Upper lobe of left lung (tissue), 6 donors: ENCODE data around the gene DSE. TPM values are rescaled to one million over a fixed set of nuclear protein-coding genes. Genes with fewer than 3 reads are reported as not detected.
A peak's percentile ranks its signal among the peaks of the same experiment; 100 is the strongest.

Experiments
- ATAC-seq, 2 donors: fragments of 200-7000 bp; cut with Tn5 transposase; one replicate each; pipeline ENCODE4 v1.9.1; 2022; ENCODE audit warnings: mild to moderate bottlenecking in 2 of 2, moderate library complexity in 2 of 2; ENCODE audit not compliant: low FRiP score in 2 of 2
- DNase-seq, 2 donors: peaks; one replicate each; pipeline ENCODE4 v3.0.0-alpha.2; 2019 to 2020
- H3K27ac ChIP-seq, 4 donors: fragments of 200-600 bp; sonication (generic); one replicate each; pipeline ENCODE4 v1.5.1; 2016 to 2019
- H3K27me3 ChIP-seq, 4 donors: fragments of 200-600 bp; sonication (generic); one replicate each; pipeline ENCODE4 v1.5.1; 2017 to 2019
- H3K36me3 ChIP-seq, 4 donors: fragments of 200-600 bp; sonication (generic); one replicate each; pipeline ENCODE4 v1.5.1; 2016 to 2019
- H3K4me1 ChIP-seq, 4 donors: fragments of 200-600 bp; sonication (generic); one replicate each; pipeline ENCODE4 v1.5.1; 2018 to 2019
- H3K4me3 ChIP-seq, 4 donors: fragments of 200-600 bp; sonication (generic); one replicate each; pipeline ENCODE4 v1.5.1; 2017 to 2019; ENCODE audit warnings: mild to moderate bottlenecking in 2 of 4, moderate library complexity in 1 of 4
- H3K9me3 ChIP-seq, 4 donors: fragments of 200-600 bp; sonication (generic); one replicate each; pipeline ENCODE4 v1.5.1; 2018 to 2019
- EP300 ChIP-seq, 4 donors: sonication (generic); formaldehyde crosslinking; IDR thresholded peaks; one replicate each; pipeline ENCODE4 v1.5.1; 2017; ENCODE audit warnings: antibody characterized with exemption in 4 of 4, control low read depth in 2 of 4
- POLR2A ChIP-seq, 4 donors: fragments of 450-650 bp; IDR thresholded peaks; one replicate each; pipeline ENCODE4 v1.5.1; 2016 to 2017; ENCODE audit warnings: antibody characterized with exemption in 4 of 4, mild to moderate bottlenecking in 2 of 4
- POLR2AphosphoS5 ChIP-seq, 2 donors: sonication (generic); formaldehyde crosslinking; IDR thresholded peaks; one replicate each; pipeline ENCODE4 v1.5.1; 2017; ENCODE audit warnings: antibody characterized with exemption in 2 of 2
- WGBS, 2 donors: methylation state at CpG; one replicate each; pipeline ENCODE4 v1.1.5; 2017 to 2018; 5-methylcytosine and 5-hydroxymethylcytosine counted together
- total RNA-seq, 6 donors: library from RNA; depleted of rRNA in 4 of 6; stranded (reverse); fragments of >200 nt in 4 of 6; gene quantifications; one replicate each; pipeline versions ENCODE4 v1.1.0 to v1.2.1, GENCODE V29; 2016 to 2021
- TF ChIP-seq, protein P1 (sequence below), 6 experiments: fragments of 450-650 bp in 4 of 6; fragments of 200-600 bp in 2 of 6; sonication (generic) in 2 of 6; IDR thresholded peaks; one replicate each; pipeline ENCODE4 v1.5.1; 2016 to 2019; ENCODE audit warnings: antibody characterized with exemption in 6 of 6
- donor health status: DM: no; HTN: no; CAD: no; lungs with moderate emphysema.
- donor health status: DM: no; HTN: yes; CAD: no; lungs with severe emphysema.

The DSE gene
- total RNA-seq, 6 donors from 2014 or later, result 20.1 to 68.1 (median 40.6) TPM

DNA sequence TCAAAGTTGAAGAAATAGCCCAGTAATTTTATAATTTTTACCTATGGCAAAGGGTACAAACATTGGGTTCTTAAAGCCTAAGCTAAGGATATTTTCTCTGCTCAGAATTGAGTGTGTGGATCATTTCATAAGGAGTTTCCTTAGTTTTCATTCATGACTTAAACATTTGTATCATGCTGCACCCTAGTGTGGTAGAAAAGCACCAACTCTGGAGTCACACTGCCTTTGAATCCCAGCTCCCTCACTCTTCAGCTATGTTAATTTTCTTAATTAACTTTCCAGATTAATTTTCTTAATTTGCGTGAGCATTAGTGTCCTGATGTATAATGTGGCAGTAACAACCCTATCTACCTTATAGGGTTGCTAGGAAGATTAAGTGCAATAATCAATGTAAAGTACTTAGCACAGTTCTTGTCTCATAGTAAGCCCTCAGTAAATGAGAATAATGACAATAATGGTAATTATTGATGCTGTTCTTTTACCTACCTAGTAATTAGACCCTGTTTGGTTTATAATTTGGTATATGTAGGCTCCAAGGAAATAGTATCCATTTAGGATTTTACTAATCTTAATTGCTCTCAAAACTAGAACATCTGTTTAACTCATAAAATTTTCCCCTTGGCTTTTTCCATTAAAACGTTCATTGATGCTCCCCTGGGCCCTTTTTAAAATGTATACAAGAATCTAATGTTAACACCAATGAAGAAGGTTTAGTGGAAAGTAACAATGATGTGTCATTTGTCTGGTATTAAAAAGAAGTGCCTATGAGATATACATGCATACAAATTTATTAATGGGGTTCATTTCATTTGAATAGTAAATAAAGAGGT is 31.6 kb downstream of the DSE start:
- Histone ChIP-seq H3K27ac (no peak overlapping the region), H3K36me3 (peaks cover 0 to 5% (median 0%) of the 10 kb centered on the region in 4 donors), H3K4me3 (no peak overlapping the region), H3K9me3 (no peaks in the 10 kb centered on the region), H3K27me3 (no peaks in the 10 kb centered on the region), H3K4me1 (peaks cover 4 to 19% (median 7%) of the 10 kb centered on the region in 4 donors)
- TF ChIP-seq POLR2AphosphoS5 (IDR thresholded peaks at IDR 0.05), result no peak
- TF ChIP-seq EP300 (IDR thresholded peaks at IDR 0.05), result no peak
- no peak for TF ChIP-seq POLR2A (IDR thresholded peaks at IDR 0.05)
- TF ChIP-seq, protein P1, sequence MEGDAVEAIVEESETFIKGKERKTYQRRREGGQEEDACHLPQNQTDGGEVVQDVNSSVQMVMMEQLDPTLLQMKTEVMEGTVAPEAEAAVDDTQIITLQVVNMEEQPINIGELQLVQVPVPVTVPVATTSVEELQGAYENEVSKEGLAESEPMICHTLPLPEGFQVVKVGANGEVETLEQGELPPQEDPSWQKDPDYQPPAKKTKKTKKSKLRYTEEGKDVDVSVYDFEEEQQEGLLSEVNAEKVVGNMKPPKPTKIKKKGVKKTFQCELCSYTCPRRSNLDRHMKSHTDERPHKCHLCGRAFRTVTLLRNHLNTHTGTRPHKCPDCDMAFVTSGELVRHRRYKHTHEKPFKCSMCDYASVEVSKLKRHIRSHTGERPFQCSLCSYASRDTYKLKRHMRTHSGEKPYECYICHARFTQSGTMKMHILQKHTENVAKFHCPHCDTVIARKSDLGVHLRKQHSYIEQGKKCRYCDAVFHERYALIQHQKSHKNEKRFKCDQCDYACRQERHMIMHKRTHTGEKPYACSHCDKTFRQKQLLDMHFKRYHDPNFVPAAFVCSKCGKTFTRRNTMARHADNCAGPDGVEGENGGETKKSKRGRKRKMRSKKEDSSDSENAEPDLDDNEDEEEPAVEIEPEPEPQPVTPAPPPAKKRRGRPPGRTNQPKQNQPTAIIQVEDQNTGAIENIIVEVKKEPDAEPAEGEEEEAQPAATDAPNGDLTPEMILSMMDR (IDR thresholded peaks at IDR 0.05), result no peak
- DNase-seq (no peak), ATAC-seq (no peak)
- 85 to 89% methylated on average over 2 of the region's 2 CpGs for WGBS, 2 donors

- H3K4me1 ChIP-seq, result peaks cover 4 to 15% (median 5%) of the 10 kb centered on the region in 4 donors
- no peak for ATAC-seq
- TF ChIP-seq POLR2A (IDR thresholded peaks at IDR 0.05), result no peak
- TF ChIP-seq POLR2AphosphoS5 (IDR thresholded peaks at IDR 0.05), result no peak
- TF ChIP-seq, protein P1 (IDR thresholded peaks at IDR 0.05), result no peak
- TF ChIP-seq EP300 (IDR thresholded peaks at IDR 0.05), result no peak
- H3K27me3 ChIP-seq, result no peaks in the 10 kb centered on the region
- DNase-seq, result no peak
- no peak overlapping the region for H3K4me3 ChIP-seq
- H3K36me3 ChIP-seq, result peaks cover 0 to 5% (median 0%) of the 10 kb centered on the region in 4 donors
- 59 to 79% methylated on average over 1 of the region's 1 CpG for WGBS, 2 donors
- H3K9me3 ChIP-seq, result no peaks in the 10 kb centered on the region
- H3K27ac ChIP-seq, result no peak overlapping the region
These were observed 32.5 kb downstream of the DSE start for GRCh38 chr6:116403205-116403604.

DNA sequence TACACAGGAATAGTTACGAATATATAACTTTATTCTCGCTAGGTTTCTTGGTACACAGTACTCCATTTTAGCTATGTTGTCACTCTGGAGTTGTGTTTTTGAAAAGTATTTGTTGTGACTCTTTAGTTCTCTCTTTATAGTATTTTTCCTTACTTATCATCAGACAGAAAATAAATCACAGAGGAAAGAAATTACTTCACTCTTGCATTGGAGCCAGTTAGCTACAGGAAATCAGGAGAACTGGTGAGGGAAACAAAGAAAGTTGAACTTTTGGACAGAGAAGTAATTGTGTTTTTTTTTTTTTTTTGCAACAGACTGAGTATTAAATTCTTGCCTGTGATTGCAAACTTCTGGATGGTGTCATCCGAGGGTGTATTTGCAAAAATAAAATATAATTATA is 33.9 kb downstream of the DSE start:
- Histone ChIP-seq H3K4me3 (no peak overlapping the region), H3K27ac (no peak overlapping the region), H3K9me3 (no peaks in the 10 kb centered on the region), H3K27me3 (no peaks in the 10 kb centered on the region), H3K4me1 (peaks cover 0 to 7% (median 0%) of the 10 kb centered on the region in 4 donors), H3K36me3 (no peaks in the 10 kb centered on the region)
- WGBS, 2 donors, result 75 to 82% methylated on average over 3 of the region's 3 CpGs
- ATAC-seq (peak in 1 of 2 donors; percentile 30), DNase-seq (no peak)
- TF ChIP-seq POLR2A (IDR thresholded peaks at IDR 0.05), result no peak
- TF ChIP-seq, protein P1 (IDR thresholded peaks at IDR 0.05), result no peak
- TF ChIP-seq EP300 (IDR thresholded peaks at IDR 0.05), result no peak
- no peak for TF ChIP-seq POLR2AphosphoS5 (IDR thresholded peaks at IDR 0.05)

DNA sequence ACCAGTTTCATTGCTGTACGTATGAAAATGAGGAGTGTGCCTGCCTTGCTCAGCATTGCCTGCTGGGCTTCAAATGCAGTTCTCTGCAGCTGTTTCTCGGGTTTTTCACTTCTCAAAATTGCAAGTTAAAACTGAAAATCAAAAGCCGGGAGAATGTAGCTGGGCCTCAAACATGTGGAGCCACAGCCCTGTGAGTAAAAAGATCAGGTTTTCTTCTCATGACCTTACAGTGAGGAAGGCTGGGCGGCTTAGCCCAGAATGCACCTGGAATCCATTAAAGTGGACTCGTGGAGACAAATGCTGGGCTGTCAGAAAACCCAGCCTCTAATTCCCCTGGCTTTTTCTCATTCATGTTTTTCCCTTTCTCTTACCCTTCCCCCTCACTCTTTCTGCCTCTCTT is 34.4 kb downstream of the DSE start:
- peak in 1 of 2 donors; percentile 53 for ATAC-seq
- Histone ChIP-seq H3K27me3 (no peaks in the 10 kb centered on the region), H3K9me3 (no peaks in the 10 kb centered on the region), H3K4me1 (peaks cover 0 to 8% (median 0%) of the 10 kb centered on the region in 4 donors), H3K4me3 (no peak overlapping the region), H3K27ac (peak overlapping the region in 2 of 4 donors; percentile 0 to 38), H3K36me3 (no peaks in the 10 kb centered on the region)
- DNase-seq, result no peak
- TF ChIP-seq EP300 (IDR thresholded peaks at IDR 0.05) (no peak), POLR2AphosphoS5 (IDR thresholded peaks at IDR 0.05) (no peak), POLR2A (IDR thresholded peaks at IDR 0.05) (no peak)
- TF ChIP-seq, protein P1 (IDR thresholded peaks at IDR 0.05), result no peak
- 53 to 57% methylated on average over 5 of the region's 5 CpGs for WGBS, 2 donors
